Activated T-cell treated with anti-CD3 and anti-CD28 coated beads for 24 hours (primary cell): ENCODE data around the gene HSPA12A.

Source experiments
- DNase-seq: peaks from one replicate; pipeline ENCODE4 v3.0.0-alpha.2; 2020; ENCODE audit warnings: low read depth

Gene HSPA12A

DNA sequence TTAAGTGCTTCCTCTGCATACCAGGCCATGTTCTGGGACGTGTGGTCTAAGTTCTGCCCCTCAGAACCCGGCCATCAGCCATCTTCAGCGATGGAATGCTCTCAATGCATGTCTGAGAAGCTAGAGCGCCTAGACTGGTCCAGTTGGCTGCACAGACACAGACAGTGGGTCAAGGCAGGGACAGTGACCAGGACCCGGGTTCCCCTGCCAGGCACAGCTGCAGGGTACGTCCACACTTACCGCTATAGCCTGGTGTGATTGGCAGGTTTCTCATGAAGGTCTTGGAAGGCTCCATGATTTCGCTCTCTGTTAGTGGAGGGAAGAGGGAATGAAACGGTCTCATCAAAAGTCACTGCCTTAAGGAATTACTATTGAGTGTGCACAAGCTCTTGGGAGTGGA, 74.3 kb downstream of the HSPA12A start:
- no peak for DNase-seq

DNA sequence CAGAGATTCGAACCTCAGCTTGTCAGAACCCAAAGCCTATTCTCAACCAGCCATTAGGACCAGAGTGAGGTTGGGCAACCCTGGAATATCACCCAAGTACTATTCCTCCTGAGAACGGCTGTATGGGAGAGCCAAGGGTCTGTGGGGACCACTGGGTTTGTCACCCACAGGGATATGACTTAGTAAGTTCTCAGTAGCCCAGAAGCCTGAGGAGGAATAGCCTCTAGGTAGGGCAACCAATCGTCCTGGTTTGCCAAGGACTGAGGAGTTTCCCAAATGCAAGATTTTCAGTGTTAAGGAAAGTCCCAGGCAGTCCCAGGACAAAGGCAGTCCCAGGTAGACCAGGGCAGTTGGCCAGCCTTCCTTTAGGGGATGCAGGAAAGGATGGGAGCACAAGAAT, 74.9 kb downstream of the HSPA12A start:
- DNase-seq, result no peak

DNA sequence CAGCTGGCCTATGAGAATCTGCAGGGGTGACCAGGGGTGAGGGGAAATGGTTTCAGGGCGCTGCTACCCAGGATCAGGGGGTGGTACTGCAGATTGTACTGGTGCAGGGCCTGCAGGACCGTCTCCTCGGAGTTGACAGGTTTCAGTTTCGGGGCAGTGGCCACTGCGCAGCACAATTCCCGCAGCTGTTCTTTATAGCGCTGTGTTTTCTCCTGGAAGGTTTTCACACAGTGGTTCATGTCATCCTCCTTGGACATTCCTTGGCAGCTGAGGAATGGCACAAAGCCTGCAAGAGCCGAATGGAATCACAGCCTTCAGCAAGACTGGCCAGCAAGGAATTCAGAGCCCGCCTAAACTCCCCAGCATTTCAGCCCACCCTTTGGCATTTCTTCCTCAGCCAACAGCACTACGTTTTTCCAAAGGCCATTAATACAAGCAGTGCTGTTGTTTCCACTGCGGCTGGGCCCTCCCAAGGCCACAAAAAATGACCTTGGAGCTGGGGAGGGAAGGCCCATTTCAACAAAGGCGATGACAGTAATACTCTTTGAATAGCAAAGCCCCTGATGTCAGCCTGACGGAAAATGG, 76.7 kb downstream of the HSPA12A start:
- no peak for DNase-seq

DNA sequence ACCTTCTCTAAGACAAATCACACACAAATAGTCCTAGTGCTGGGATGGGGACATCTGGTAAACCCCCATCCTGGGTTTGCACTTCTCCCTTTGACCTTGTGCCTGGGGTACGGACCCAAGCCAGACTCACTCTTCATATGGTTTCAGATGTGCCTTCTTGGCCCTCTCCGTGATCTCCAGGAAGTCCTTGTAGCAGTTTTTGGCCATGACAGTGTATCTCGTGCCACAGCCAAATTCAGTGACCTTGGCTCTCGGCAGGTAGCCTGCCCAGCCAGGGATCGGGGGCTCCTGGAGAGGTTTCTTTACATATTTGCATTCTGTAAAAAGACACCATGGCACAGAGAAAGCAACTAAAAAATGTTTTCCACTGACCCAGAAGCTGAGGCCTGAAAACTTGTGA, 77.7 kb downstream of the HSPA12A start:
- DNase-seq, result no peak

DNA sequence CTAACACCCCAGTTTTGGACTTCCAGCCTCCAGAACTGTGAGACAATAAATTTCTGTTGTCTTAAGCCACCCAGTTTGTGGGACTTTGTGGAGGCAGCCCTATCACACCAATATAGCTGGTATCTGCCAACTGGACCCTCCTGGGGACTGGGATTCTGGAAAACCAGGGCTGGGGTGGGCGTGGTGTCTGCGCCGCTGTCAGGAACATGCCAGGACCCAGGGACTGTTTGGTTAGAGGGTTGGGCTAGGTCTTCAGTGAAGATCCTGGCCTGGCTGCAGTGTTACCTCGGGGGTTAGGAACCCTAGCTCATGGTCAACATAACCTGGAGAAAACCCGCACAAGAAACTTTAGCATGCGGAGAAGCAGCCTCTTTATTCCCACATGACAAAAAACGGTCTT, 79.0 kb downstream of the HSPA12A start:
- DNase-seq, result no peak

DNA sequence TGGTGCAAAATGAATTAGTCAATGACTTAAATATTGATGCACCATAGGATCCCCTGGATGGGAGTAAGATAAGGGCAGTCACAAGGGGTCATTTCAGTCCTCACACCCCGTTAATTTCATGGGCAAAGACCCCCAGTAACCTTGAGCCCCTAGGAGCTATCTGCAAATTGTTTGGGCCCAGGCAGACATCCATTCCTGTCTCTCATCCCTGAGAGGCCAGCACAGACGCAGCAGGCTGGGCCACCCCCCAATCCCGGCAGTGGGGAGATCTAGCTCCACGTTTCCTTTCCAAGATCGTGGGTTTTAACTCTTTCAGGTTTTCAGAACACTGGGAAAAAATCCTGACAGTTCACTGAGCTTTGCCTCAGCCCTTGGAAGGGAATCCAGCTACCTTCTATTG, 81.5 kb downstream of the HSPA12A start:
- no peak for DNase-seq

DNA sequence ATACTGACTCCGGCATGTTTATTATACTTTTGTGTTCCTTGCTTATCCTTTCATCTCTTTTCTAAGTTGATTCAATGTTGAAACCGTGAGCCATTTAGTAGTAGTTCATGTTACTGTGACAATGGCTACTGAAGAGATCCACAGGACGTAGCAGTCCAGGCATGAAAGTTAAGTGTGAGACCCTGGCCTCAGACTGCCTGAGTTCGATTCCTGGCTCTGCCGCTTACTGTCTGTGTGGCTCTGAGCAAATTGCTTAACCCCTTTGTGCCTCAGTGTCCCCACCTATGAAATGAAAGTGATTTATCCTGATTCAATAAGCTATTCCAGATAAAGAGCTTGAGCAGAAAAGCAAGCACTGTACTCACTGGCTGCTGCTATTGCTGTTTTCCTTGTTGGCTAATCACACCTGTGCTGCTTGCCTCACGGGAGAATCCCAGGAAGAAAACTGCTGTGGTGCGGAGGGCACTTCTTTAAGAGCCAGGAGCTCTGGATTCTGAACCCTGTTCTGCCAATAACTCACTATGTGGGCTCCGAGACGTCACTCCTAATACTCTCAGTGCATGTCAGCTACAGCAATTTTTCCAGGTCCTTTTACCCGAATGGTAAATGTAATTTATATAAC, 83.2 kb downstream of the HSPA12A start:
- no peak for DNase-seq

DNA sequence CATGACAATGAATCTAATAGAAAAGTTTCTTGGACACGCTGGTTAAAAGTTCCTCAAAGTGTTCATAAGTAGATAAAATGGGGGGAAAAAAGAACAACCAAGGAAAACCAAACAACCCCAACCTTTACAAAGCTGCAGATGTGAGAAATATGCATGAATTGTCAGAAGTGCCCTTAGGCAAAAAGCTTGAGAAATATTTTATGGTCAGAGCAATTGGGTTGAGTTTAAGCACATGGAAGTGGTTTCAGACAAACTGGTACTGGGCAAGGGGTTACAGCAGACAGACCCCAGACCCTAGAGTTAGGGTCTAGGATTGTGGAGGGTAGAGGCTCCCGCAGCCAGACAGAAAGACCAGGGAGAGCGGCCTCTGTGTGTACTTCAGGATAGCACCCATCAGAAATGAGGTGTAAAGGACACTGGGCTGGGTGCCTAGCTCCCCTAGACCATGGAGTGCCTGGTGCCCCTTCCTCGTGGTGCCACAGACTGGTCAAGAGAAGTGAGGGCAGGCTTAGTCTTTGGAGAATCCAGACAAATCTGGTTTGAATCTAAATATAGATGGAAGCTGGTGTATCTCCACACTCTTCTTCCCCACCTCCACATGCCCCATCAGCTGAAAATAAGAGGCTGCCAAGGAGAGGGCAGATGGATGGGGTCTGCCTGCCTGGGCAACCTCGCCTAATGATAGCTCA, 84.4 kb downstream of the HSPA12A start:
- no peak for DNase-seq

DNA sequence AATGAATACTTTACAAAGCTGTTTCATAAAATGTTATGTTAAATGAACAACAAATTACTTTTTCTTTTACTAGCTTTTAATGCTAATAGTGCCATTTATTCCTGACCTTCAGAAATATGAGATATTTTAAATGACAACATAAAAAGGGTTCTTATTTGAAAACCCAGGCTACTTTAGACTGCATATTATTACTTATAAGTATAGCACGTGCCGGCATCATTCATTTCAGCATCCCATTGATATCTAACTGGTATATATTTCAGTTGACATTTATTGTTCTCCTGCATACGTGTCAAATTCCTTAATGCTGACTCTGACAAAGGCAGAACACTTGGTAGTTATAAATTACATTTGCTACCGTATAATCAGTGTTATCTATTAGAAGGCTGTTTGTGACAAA, 86.3 kb downstream of the HSPA12A start:
- no peak for DNase-seq

DNA sequence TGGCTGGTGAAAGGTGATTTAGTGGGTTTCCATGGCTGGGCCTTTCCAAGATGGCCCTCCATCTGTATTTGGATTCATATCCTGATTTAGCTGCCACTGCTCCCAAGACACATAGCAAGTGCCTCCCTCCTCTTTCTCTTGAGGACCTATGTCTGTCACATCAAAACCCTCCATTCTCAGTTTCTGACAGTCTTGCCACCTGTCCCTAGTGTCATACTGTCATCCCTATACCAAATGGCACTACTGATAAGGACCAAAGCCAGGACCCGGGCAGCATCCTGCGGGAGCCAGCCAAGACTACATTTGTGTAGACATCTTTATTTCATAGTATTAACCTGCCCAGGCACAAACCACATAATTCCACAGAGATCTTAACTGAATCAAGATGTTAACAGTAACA, 86.8 kb downstream of the HSPA12A start:
- no peak for DNase-seq

DNA sequence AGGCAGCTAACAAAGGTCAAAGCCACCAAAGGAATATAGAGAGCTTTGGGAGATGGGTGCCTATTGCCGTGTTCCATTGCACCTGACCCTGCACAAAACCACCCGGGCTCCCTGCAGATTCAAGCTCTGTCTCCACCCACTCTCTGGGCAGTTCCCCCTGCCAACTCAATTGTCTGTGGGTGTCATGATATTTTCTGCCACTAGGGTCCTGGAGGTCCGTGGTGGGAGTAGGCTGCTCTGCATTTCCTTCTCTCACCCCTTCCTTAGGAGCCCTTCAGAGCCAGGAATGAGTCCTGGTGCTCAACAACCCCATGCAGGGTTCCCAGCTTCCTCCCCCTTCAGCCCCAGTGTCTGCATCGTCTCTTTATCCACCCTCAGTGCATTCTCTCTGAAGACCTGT, 87.5 kb downstream of the HSPA12A start:
- DNase-seq, result no peak

DNA sequence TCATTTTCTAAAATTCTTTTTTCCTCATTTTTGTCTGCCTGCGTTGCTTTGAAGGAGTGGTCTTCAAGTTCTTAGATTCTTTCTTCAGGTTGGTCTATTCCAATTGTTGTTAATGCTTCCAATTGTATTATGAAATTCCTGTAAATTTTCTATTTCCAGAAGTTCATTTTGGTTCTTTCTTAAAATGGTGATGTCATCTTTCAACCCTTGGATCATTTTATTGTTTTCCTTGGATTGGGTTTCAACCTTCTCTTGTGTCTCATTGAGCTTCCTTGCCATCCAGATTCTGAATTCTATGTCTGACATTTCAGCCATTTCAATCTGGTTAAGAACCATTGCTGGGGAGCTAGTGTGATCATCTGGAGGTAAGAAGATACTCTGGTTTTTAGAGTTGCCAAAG, 88.5 kb downstream of the HSPA12A start:
- no peak for DNase-seq

DNA sequence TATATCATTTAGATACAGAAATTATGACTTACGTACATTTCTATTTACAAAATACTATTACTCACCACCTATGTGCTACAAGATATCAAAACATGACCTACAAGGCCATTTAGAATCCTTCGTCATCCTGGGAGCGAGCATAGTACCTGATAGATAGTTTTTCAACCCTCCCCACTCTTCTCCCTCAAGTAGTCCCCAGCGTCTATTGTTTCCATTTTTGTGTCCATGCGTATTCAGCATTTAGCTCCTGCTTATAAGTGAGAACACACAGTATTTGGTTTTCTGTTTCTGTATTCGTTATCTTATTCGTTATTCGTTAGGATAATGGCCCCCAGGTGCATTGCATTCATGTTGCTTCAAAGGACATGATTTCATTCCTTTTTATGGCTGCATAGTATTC, 93.5 kb downstream of the HSPA12A start:
- no peak for DNase-seq

DNA sequence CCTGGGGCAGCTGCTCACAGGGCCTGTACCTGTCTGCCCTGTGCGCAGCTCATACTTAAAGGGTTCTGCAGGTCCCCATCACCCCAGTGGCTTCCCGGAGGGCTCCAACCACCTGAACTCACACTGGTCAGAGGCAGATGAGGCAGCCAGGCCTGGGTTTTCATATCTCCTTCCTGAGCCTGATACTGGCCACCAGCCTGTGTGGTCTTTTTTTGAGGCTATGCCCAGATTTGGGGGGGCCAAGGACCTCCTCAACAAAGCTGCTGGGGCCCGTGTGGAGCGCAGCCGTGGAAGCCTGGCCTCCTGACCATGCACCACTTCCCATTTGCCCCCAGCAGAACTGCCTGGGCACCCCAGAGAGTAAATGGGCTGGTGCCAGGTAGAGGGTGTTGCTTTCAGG, 95.9 kb downstream of the HSPA12A start:
- DNase-seq, result no peak

DNA sequence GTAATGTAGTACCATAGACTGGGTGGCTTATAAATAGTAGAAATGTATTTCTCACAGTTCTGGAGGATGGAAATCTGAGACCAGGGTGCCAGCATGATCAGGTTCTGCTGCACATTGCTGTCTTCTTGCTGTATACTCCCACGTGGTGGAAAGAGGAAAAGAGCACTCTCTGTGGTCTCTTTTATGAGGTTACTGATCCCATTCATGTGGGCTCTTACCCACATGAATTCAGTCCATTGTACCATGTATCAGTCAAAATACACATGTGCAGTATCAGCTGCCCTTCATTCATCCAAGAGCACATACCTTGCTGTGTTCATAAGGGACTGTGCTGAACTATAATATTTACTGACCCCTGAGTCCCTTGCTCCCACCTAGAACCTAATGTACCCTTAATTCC, 104.5 kb downstream of the HSPA12A start:
- no peak for DNase-seq

DNA sequence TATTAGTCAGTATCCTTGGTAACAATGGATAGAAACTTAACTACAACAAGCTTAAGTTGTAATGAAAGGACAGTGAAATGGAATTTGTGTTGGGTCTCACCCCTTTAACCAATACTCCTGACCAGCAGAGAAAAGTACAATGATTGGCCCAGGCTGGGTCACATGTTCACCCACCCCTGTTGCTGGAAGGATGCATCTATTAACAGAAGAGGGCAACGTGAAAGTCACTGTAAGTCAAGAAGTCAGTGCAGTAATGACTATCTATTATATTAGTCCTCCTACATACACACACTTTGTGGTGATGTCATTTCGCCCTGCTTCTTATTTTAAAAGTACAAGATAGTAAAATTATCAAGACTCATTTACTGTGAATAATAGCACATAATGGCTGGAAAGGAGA, 105.4 kb downstream of the HSPA12A start:
- DNase-seq, result no peak

DNA sequence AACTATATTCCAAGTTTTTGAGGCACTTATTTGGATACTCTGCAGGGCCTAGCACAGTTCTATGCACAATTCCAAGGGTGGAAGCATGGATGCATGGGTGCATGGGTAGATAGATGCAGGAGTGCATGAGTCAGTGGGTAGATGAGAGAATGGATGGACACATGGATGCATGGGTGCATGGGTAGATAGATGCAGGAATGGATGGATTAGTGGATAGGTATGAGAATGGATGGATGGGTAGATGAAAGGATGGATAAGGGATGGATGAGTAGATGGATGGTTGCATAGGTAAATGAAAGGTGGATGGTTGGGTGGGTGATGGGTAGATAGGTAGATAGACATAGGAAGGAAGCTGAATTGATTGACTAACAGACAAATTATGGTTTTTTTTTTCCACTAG, 106.0 kb downstream of the HSPA12A start:
- no peak for DNase-seq

DNA sequence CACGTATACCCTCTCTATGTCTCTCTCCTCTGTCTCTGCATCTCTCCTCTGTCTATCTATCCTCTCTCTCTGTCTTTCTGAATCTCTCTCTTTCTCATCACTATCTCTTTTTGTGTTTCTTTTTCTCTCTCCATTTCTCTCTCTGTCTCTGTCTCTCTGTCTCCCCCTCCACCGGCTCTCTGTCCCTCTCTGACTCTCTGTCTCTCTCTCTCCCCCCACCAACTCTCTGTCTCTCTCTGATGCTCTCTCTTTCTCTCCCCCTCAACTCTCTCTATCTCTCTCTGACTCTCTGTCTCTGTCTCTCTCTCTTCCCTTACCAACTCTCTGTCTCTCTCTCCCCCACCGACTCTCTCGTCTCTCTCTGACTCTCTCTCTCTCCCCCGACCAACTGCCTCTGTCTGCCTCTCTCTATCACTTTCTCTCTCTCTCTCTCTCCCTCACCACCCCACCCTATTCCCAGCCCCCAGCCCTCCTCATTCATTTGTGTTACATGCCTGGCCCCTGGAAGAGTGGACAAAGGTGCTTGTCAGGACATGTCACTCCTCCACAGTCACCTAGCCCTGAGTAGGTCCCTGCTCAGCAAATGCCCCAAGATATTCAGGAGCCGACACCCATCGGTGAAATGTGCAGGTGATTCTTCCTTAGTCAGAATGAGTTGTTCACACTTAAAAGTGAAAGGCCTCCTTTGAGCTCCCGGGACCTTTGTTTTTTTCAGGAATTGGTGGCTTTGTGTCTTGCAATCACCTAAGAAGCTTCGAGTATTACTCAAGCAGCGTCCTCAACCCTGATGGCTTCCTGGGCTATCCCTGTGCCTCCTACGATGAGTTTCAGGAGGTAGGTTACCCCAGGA, 108.0 kb downstream of the HSPA12A start:
- no peak for DNase-seq

DNA sequence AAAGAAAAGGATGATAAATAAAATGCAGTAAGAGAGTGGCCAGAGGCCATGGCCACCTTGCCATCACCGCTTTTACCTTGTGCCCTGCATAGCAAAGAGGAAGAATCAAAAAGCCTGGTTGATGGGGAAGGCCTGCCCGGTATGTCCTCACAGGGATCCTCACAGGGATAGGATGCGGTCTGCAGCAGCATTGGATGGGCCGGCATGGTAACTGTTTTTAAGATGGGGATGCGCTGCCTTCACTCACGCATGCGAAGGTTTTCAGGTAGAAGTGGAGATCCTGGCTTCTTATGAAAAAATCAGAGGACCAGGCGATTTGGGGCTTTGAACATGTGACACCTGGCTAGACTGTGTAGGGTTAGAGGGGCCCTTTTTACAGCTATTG, 109.2 kb downstream of the HSPA12A start:
- DNase-seq, result no peak

DNA sequence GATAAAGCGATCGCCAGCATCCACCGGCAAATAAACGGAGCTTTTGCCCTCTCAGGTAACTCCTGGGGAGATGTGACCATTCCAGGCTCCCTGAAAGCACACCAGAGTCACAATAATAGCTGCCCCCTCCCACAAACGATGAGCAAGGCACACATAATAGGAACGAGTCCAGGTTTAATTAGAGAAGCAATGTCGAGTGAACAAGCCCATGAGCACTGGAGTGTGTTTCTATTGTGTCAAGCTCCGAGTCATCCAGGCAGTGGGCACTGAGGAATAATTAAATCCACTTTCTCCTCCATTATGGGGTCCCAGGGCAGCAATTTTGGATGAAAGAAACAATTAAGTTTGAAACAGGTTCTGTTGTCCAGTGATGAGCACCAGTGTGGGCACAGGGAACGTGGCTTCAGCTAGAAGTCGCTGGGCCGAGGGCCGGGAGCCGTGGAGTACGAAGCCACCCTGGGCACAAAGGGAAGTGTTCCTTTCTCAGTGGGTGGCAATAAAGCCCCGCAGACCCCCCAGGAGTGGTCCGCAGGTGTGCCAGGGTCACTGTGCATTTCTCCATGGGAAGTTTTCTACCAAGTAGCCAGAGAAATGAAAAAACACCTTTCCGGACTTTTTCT, 109.7 kb downstream of the HSPA12A start:
- DNase-seq, result no peak

DNA sequence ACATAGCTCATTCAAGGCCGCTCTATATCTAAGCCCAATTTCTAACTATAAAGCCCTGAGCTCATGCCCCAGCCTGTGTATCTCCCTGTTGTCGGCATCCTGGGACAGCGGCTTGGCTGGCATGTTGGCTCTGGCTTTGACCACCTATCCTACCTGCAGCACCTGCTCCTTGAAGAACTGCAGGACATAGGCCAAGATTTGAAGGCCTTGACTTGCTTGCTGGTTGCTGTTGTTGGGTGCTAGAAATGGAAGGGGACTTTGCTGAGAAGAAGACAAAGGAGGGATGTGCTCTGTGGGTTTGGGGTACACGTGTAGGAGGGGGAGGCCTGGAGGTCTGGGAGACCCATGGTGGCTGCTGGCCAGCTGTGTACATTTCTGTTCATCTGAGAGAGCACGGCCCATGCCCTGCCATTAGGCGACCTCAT, 110.5 kb downstream of the HSPA12A start:
- DNase-seq, result no peak

DNA sequence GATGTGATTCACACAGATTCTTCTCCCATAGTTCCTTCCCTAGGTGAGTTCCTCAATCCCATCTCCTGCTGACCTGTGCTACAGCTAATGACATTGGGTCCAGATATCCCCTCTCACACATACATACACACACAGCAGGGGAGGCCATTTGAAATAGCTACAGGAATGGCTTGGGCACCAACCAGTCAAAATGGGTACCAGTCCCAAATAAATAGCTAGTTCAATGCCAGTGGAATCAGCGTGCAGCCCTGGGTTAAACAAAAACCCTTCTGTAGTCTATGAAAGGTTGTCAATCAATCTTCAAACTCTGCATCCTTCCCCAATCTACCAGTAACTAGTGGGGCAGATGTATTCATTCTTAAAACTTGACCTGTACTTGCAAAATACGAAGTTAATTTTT, 112.3 kb downstream of the HSPA12A start:
- no peak for DNase-seq

DNA sequence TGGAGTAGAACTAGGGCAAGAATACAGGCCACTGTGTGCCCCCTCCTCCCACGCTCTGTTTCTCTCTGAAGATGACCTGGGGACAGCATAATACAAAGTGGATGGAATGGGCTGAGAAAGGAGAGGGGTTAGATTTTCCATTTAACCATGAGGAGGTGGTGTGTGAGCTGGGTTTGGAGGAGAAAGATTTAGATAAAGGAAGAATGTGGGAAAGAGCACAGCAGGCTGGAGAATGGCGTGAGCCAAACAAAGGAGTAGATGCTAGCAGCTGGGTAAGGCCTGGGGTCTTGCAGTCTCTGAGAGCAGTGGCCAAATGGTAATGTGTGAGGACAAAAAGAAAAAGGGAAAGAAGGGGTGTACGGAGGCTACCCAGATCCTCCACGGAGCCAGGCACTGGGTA, 113.0 kb downstream of the HSPA12A start:
- no peak for DNase-seq
